PC-9 (cell line): ENCODE results near the gene FCN3.

Experiments used
- EZH2 ChIP-seq: fragments of 200-600 bp; sonication (generic); IDR thresholded peaks from 2 replicates; pipeline ENCODE4 v1.8.0; 2017; ENCODE audit warnings: antibody characterized with exemption, low read depth
- TF ChIP-seq, protein P1 (sequence below): fragments of 200-600 bp; sonication (generic); conservative IDR thresholded peaks from 2 replicates; pipeline ENCODE4 v1.6.1; 2017; ENCODE audit warnings: mixed run types, antibody characterized with exemption, mild to moderate bottlenecking, moderate library complexity

DNA sequence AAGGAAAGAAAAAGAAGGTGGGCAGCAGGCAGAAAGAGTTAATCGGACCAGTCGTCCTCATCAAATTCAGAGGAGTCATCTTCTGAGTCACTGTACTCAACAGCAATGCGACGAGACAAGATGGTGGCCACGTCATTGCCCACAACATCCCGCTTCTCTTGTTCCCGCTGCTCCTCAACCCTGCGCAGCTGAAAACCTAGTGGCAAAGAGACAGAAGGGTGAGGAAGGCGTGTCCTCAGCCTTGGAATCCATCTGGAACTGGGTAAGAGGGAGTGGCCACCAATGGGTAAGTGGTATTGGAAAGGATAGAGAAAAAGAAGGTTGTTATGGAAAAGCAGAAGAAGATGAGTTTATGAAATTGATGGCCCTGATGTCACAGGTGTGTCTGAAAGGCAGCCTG is 33.5 kb upstream of the FCN3 start:
- TF ChIP-seq, protein P1, sequence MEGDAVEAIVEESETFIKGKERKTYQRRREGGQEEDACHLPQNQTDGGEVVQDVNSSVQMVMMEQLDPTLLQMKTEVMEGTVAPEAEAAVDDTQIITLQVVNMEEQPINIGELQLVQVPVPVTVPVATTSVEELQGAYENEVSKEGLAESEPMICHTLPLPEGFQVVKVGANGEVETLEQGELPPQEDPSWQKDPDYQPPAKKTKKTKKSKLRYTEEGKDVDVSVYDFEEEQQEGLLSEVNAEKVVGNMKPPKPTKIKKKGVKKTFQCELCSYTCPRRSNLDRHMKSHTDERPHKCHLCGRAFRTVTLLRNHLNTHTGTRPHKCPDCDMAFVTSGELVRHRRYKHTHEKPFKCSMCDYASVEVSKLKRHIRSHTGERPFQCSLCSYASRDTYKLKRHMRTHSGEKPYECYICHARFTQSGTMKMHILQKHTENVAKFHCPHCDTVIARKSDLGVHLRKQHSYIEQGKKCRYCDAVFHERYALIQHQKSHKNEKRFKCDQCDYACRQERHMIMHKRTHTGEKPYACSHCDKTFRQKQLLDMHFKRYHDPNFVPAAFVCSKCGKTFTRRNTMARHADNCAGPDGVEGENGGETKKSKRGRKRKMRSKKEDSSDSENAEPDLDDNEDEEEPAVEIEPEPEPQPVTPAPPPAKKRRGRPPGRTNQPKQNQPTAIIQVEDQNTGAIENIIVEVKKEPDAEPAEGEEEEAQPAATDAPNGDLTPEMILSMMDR: no peak
- TF ChIP-seq EZH2: no peak
